BLaER1 (cell line): ENCODE measurements around the gene TMEM203.

Experiments used
- H3K27ac ChIP-seq: shearing (Covaris generic); formaldehyde crosslinking; 2 replicates; pipeline ENCODE4 v1.8.1; 2022
- H3K27me3 ChIP-seq: shearing (Covaris generic); formaldehyde crosslinking; 2 replicates; pipeline ENCODE4 v1.8.1; 2022
- H3K36me3 ChIP-seq: shearing (Covaris generic); formaldehyde crosslinking; 2 replicates; pipeline ENCODE4 v1.8.1; 2022
- H3K4me1 ChIP-seq: shearing (Covaris generic); formaldehyde crosslinking; 2 replicates; pipeline ENCODE4 v1.8.1; 2022
- H3K4me2 ChIP-seq: shearing (Covaris generic); formaldehyde crosslinking; 2 replicates; pipeline ENCODE4 v1.8.1; 2022
- H3K4me3 ChIP-seq: shearing (Covaris generic); formaldehyde crosslinking; 2 replicates; pipeline ENCODE4 v1.8.1; 2022
- H3K9ac ChIP-seq: shearing (Covaris generic); formaldehyde crosslinking; 2 replicates; pipeline ENCODE4 v1.8.1; 2022
- H3K9me3 ChIP-seq: shearing (Covaris generic); formaldehyde crosslinking; 2 replicates; pipeline ENCODE4 v1.8.1; 2022
- H4K20me1 ChIP-seq: shearing (Covaris generic); formaldehyde crosslinking; 2 replicates; pipeline ENCODE4 v1.8.1; 2022
- Cebpa-rat ChIP-seq: shearing (Covaris generic); IDR thresholded peaks from 2 replicates; pipeline ENCODE4 v1.8.1; 2022

Gene TMEM203

GRCh38 chr9:137205126-137206069 is at the start of gene TMEM203, which contains the start of gene NDOR1:
Gene TMEM203 (minus strand): TSS chr9:137205648. CDS start chr9:137205414, 234 bp downstream.
Gene NDOR1 (plus strand): TSS chr9:137205700. CDS start chr9:137205778, 78 bp downstream.
- Histone ChIP-seq H3K27me3 (no peaks in the 10 kb centered on the region), H3K4me2 (peak within 1 kb of the TSS; percentile 100), H3K9ac (peak within 1 kb of the TSS; percentile 91), H3K4me1 (peaks cover 69% of the 10 kb centered on the region), H3K4me3 (peak within 1 kb of the TSS; percentile 84), H3K9me3 (no peaks in the 10 kb centered on the region), H4K20me1 (peaks cover 59% of the 10 kb centered on the region), H3K36me3 (peaks cover 32% of the 10 kb centered on the region), H3K27ac (peak within 1 kb of the TSS; percentile 91)
- TF ChIP-seq Cebpa-rat, result no peak

- no peaks in the 10 kb centered on the region for H3K9me3 ChIP-seq
- peaks cover 30% of the 10 kb centered on the region for H3K36me3 ChIP-seq
- peak within 1 kb of the TSS; percentile 94 for H3K9ac ChIP-seq
- peak within 1 kb of the TSS; percentile 93 for H3K27ac ChIP-seq
- no peaks in the 10 kb centered on the region for H3K27me3 ChIP-seq
- H3K4me3 ChIP-seq, result peak within 1 kb of the TSS; percentile 99
- peak within 1 kb of the TSS; percentile 100 for H3K4me2 ChIP-seq
- no peak for TF ChIP-seq Cebpa-rat
- peaks cover 65% of the 10 kb centered on the region for H3K4me1 ChIP-seq
- peaks cover 23% of the 10 kb centered on the region for H4K20me1 ChIP-seq
These were observed 49.4 kb upstream of the TMEM203 start, which contains the start of gene NELFB for GRCh38 chr9:137254624-137255447. Gene NELFB (plus strand): TSS chr9:137255327.

GRCh38 chr9:137253717-137254623 is 48.5 kb upstream of the TMEM203 start:
- H3K4me1 ChIP-seq, result peaks cover 60% of the 10 kb centered on the region
- peak overlapping the region; percentile 94 for H3K9ac ChIP-seq
- TF ChIP-seq Cebpa-rat, result no peak
- H3K27me3 ChIP-seq, result no peaks in the 10 kb centered on the region
- peak overlapping the region; percentile 93 for H3K27ac ChIP-seq
- peaks cover 25% of the 10 kb centered on the region for H3K36me3 ChIP-seq
- no peaks in the 10 kb centered on the region for H3K9me3 ChIP-seq
- H3K4me3 ChIP-seq, result peak overlapping the region; percentile 99
- H4K20me1 ChIP-seq, result peaks cover 19% of the 10 kb centered on the region
- H3K4me2 ChIP-seq, result peak overlapping the region; percentile 100

GRCh38 chr9:137252555-137253506 is 47.4 kb upstream of the TMEM203 start:
- H3K4me1 ChIP-seq, result peaks cover 54% of the 10 kb centered on the region
- H3K36me3 ChIP-seq, result peaks cover 14% of the 10 kb centered on the region
- no peaks in the 10 kb centered on the region for H3K9me3 ChIP-seq
- no peak overlapping the region for H3K27ac ChIP-seq
- no peak overlapping the region for H3K4me3 ChIP-seq
- no peaks in the 10 kb centered on the region for H3K27me3 ChIP-seq
- peak overlapping the region; percentile 100 for H3K4me2 ChIP-seq
- TF ChIP-seq Cebpa-rat, result no peak
- H3K9ac ChIP-seq, result peak overlapping the region; percentile 34; the same call in 1 of the 2 replicates
- H4K20me1 ChIP-seq, result peaks cover 18% of the 10 kb centered on the region

- TF ChIP-seq Cebpa-rat, result no peak
- Histone ChIP-seq H3K27ac (no peak overlapping the region; the same call in 1 of the 2 replicates), H3K4me3 (no peak overlapping the region), H4K20me1 (peaks cover 13% of the 10 kb centered on the region), H3K4me1 (peaks cover 54% of the 10 kb centered on the region), H3K36me3 (peaks cover 7% of the 10 kb centered on the region), H3K27me3 (no peaks in the 10 kb centered on the region), H3K4me2 (no peak overlapping the region), H3K9ac (no peak overlapping the region), H3K9me3 (no peaks in the 10 kb centered on the region)
These were observed 46.2 kb upstream of the TMEM203 start for GRCh38 chr9:137251490-137252268.

- peaks cover 1% of the 10 kb centered on the region; the same call in 1 of the 2 replicates for H3K36me3 ChIP-seq
- no peak for TF ChIP-seq Cebpa-rat
- peak within 1 kb of the TSS; percentile 16; the same call in 1 of the 2 replicates for H3K27ac ChIP-seq
- peaks cover 54% of the 10 kb centered on the region for H3K4me1 ChIP-seq
- H3K4me2 ChIP-seq, result peak within 1 kb of the TSS; percentile 23; the same call in 1 of the 2 replicates
- no peaks in the 10 kb centered on the region for H3K27me3 ChIP-seq
- H3K9ac ChIP-seq, result no peak within 1 kb of the TSS
- H4K20me1 ChIP-seq, result peaks cover 8% of the 10 kb centered on the region
- H3K9me3 ChIP-seq, result no peaks in the 10 kb centered on the region
- no peak within 1 kb of the TSS for H3K4me3 ChIP-seq
These were observed 45.7 kb upstream of the TMEM203 start, which contains the start of gene STPG3 for GRCh38 chr9:137251194-137251461. Gene STPG3 (plus strand): TSS chr9:137251286. CDS start chr9:137251287, 1 bp downstream.

- H3K36me3 ChIP-seq, result no peaks in the 10 kb centered on the region
- no peaks in the 10 kb centered on the region for H3K9me3 ChIP-seq
- TF ChIP-seq Cebpa-rat, result no peak
- H3K27ac ChIP-seq, result 0 out of 2 replicates have a peak overlapping the region, but pooled peaks have one; percentile 16
- H3K27me3 ChIP-seq, result no peaks in the 10 kb centered on the region
- peak overlapping the region; percentile 23; the same call in 1 of the 2 replicates for H3K4me2 ChIP-seq
- H3K4me3 ChIP-seq, result no peak overlapping the region
- peaks cover 56% of the 10 kb centered on the region for H3K4me1 ChIP-seq
- H3K9ac ChIP-seq, result no peak overlapping the region
- H4K20me1 ChIP-seq, result peaks cover 7% of the 10 kb centered on the region
These were observed 45.1 kb upstream of the TMEM203 start for GRCh38 chr9:137250329-137251193.
